ENCODE measurements around the gene LILRA1. TPM values are rescaled to one million over a fixed set of nuclear protein-coding genes. Genes with fewer than 3 reads are reported as not detected.
"Not testable (repeated sequence)": the region's sequence is repeated elsewhere in the genome, so short reads cannot be mapped to it uniquely, and the experiment has no call there.

The LILRA1 gene
- polyA plus RNA-seq, 6 donors from 2014 or later = 0.35 to 1.4 (median 0.41) TPM; not detected in 1

- DNase-seq (peak; percentile 59), ATAC-seq (ENCODE audit: low read depth in 2 of 2) (peak; percentile 66 to 70)
- no peaks in the 10 kb centered on the region for H3K36me3 Mint-ChIP-seq
- peak overlapping the region; percentile 90 to 99 (median 98) for H3K27ac Mint-ChIP-seq
- H3K27me3 Mint-ChIP-seq = no peaks in the 10 kb centered on the region
- peak overlapping the region; percentile 90 to 100 (median 96) for H3K4me3 Mint-ChIP-seq
- peaks cover 62 to 79% (median 66%) of the 10 kb centered on the region in 3 donors for H3K4me1 Mint-ChIP-seq
- peaks cover 0 to 4% (median 0%) of the 10 kb centered on the region in 7 donors for H3K9me3 Mint-ChIP-seq
Observed at GRCh38 chr19:54616057-54616456, 22.6 kb downstream of the LILRA1 start.

- ATAC-seq (ENCODE audit: low read depth in 2 of 2) (peak; percentile 67 to 72), DNase-seq (peak; percentile 51)
- H3K4me3 Mint-ChIP-seq = peak overlapping the region; percentile 90 to 100 (median 96)
- H3K9me3 Mint-ChIP-seq = peaks cover 0 to 4% (median 0%) of the 10 kb centered on the region in 7 donors
- peaks cover 62 to 80% (median 69%) of the 10 kb centered on the region in 3 donors for H3K4me1 Mint-ChIP-seq
- peaks cover 0 to 7% of the 10 kb centered on the region in 2 donors for H3K36me3 Mint-ChIP-seq
- no peaks in the 10 kb centered on the region for H3K27me3 Mint-ChIP-seq
- peak overlapping the region; percentile 90 to 99 (median 98) for H3K27ac Mint-ChIP-seq
Observed at GRCh38 chr19:54616821-54617560, 23.6 kb downstream of the LILRA1 start.

- DNase-seq (no peak), ATAC-seq (ENCODE audit: low read depth in 2 of 2) (no peak)
- H3K27ac Mint-ChIP-seq = peak overlapping the region in 4 of 6 donors; percentile 49 to 78 (median 74)
- peaks cover 0 to 9% of the 10 kb centered on the region in 2 donors for H3K36me3 Mint-ChIP-seq
- peaks cover 0 to 2% (median 0%) of the 10 kb centered on the region in 7 donors for H3K9me3 Mint-ChIP-seq
- no peaks in the 10 kb centered on the region for H3K27me3 Mint-ChIP-seq
- peaks cover 55 to 82% (median 73%) of the 10 kb centered on the region in 3 donors for H3K4me1 Mint-ChIP-seq
- H3K4me3 Mint-ChIP-seq = peak overlapping the region; percentile 21 to 95 (median 74)
Observed at GRCh38 chr19:54620464-54620863, 27.0 kb downstream of the LILRA1 start.

- Mint-ChIP-seq H3K27me3 (no peaks in the 10 kb centered on the region), H3K27ac (peak overlapping the region; percentile 72 to 97 (median 86)), H3K9me3 (peaks cover 0 to 4% (median 0%) of the 10 kb centered on the region in 7 donors), H3K36me3 (peaks cover 11 to 22% of the 10 kb centered on the region in 2 donors), H3K4me1 (peaks cover 53 to 83% (median 72%) of the 10 kb centered on the region in 3 donors), H3K4me3 (peak overlapping the region; percentile 64 to 95 (median 80))
- DNase-seq (no peak), ATAC-seq (ENCODE audit: low read depth in 2 of 2) (no peak)
Observed at GRCh38 chr19:54622431-54622830, 29.0 kb downstream of the LILRA1 start.

- H3K9me3 Mint-ChIP-seq, H3K27me3 Mint-ChIP-seq: not testable (repeated sequence)
- ATAC-seq (ENCODE audit: low read depth in 2 of 2) = peak; percentile 53 to 62
- peak; percentile 37 for DNase-seq
- Mint-ChIP-seq H3K4me3 (peak overlapping the region; percentile 78 to 95 (median 86)), H3K4me1 (peaks cover 63 to 92% (median 86%) of the 10 kb centered on the region in 3 donors), H3K36me3 (peaks cover 23 to 27% of the 10 kb centered on the region in 2 donors), H3K27ac (peak overlapping the region; percentile 85 to 98 (median 97))
Observed at GRCh38 chr19:54624234-54624633, 30.8 kb downstream of the LILRA1 start.

GRCh38 chr19:54624934-54625730, 31.7 kb downstream of the LILRA1 start:
- ATAC-seq (ENCODE audit: low read depth in 2 of 2) = peak; percentile 82 to 84
- Mint-ChIP-seq H3K27ac (peak overlapping the region; percentile 92 to 98 (median 97)), H3K4me1 (peaks cover 70 to 97% (median 90%) of the 10 kb centered on the region in 3 donors), H3K36me3 (peaks cover 27 to 29% of the 10 kb centered on the region in 2 donors), H3K4me3 (peak overlapping the region; percentile 78 to 95 (median 86))
- not testable (repeated sequence) for H3K27me3 Mint-ChIP-seq, H3K9me3 Mint-ChIP-seq
- DNase-seq = peak; percentile 64

- Mint-ChIP-seq H3K4me3 (peak overlapping the region in 4 of 8 donors; percentile 2 to 72 (median 48)), H3K27me3 (no peaks in the 10 kb centered on the region), H3K4me1 (peaks cover 74 to 98% (median 97%) of the 10 kb centered on the region in 3 donors), H3K27ac (peak overlapping the region; percentile 88 to 97 (median 92)), H3K36me3 (peaks cover 22 to 32% of the 10 kb centered on the region in 2 donors), H3K9me3 (peaks cover 0 to 5% (median 0%) of the 10 kb centered on the region in 7 donors)
- ATAC-seq (ENCODE audit: low read depth in 2 of 2) (no peak), DNase-seq (no peak)
Observed at GRCh38 chr19:54626757-54627156, 33.3 kb downstream of the LILRA1 start.

- peaks cover 18 to 32% of the 10 kb centered on the region in 2 donors for H3K36me3 Mint-ChIP-seq
- H3K9me3 Mint-ChIP-seq; DNase-seq; ATAC-seq (ENCODE audit: low read depth in 2 of 2); H3K27me3 Mint-ChIP-seq: not testable (repeated sequence)
- peak overlapping the region; percentile 61 to 94 (median 88) for H3K27ac Mint-ChIP-seq
- H3K4me1 Mint-ChIP-seq = peaks cover 66 to 94% (median 91%) of the 10 kb centered on the region in 3 donors
- peak overlapping the region in 5 of 8 donors; percentile 30 to 65 (median 51) for H3K4me3 Mint-ChIP-seq
Observed at GRCh38 chr19:54627912-54628311, 34.5 kb downstream of the LILRA1 start.

GRCh38 chr19:54630262-54630661, 36.8 kb downstream of the LILRA1 start, which contains the start of gene LILRB1:
LILRB1 (plus strand) TSS chr19:54630484; CDS start chr19:54631074, 590 bp downstream.
- not testable (repeated sequence) for H3K9me3 Mint-ChIP-seq, H3K27me3 Mint-ChIP-seq
- Mint-ChIP-seq H3K4me1 (peaks cover 56 to 70% (median 69%) of the 10 kb centered on the region in 3 donors), H3K36me3 (peaks cover 18 to 32% of the 10 kb centered on the region in 2 donors), H3K27ac (peak within 1 kb of the TSS; percentile 85 to 95 (median 92)), H3K4me3 (peak within 1 kb of the TSS; percentile 60 to 97 (median 90))
- peak; percentile 79 to 86 for ATAC-seq (ENCODE audit: low read depth in 2 of 2)
- DNase-seq = peak; percentile 39

GRCh38 chr19:54630782-54631181, 37.4 kb downstream of the LILRA1 start:
- Mint-ChIP-seq H3K4me1 (peaks cover 51 to 65% (median 64%) of the 10 kb centered on the region in 3 donors), H3K9me3 (peaks cover 0 to 5% (median 0%) of the 10 kb centered on the region in 7 donors), H3K27ac (peak overlapping the region; percentile 85 to 95 (median 92)), H3K36me3 (peaks cover 18 to 32% of the 10 kb centered on the region in 2 donors), H3K27me3 (no peaks in the 10 kb centered on the region), H3K4me3 (peak overlapping the region in 7 of 8 donors; percentile 83 to 97 (median 91))
- DNase-seq = no peak
- peak in 1 of 2 donors; percentile 9 for ATAC-seq (ENCODE audit: low read depth in 2 of 2)

GRCh38 chr19:54631489-54632337, 38.3 kb downstream of the LILRA1 start:
- not testable (repeated sequence) for ATAC-seq (ENCODE audit: low read depth in 2 of 2); DNase-seq; H3K9me3 Mint-ChIP-seq; H3K27me3 Mint-ChIP-seq
- Mint-ChIP-seq H3K36me3 (peaks cover 12 to 27% of the 10 kb centered on the region in 2 donors), H3K4me3 (peak overlapping the region in 6 of 8 donors; percentile 32 to 94 (median 68)), H3K4me1 (peaks cover 42 to 56% (median 55%) of the 10 kb centered on the region in 3 donors), H3K27ac (peak overlapping the region in 4 of 6 donors; percentile 71 to 93 (median 90))

GRCh38 chr19:54632517-54632916, 39.1 kb downstream of the LILRA1 start:
- DNase-seq; H3K27me3 Mint-ChIP-seq; H3K9me3 Mint-ChIP-seq; ATAC-seq (ENCODE audit: low read depth in 2 of 2); H3K4me3 Mint-ChIP-seq: not testable (repeated sequence)
- Mint-ChIP-seq H3K27ac (peak overlapping the region in 2 of 6 donors; percentile 69 to 92), H3K4me1 (peaks cover 38 to 49% (median 47%) of the 10 kb centered on the region in 3 donors), H3K36me3 (peaks cover 8 to 20% of the 10 kb centered on the region in 2 donors)

Measured in naive B cell (primary cell).